HG02840 (cell line): Measurements from ENCODE around the gene TSPO.

ENCODE experiments used
- ATAC-seq: cut with Tn5 transposase; IDR thresholded peaks from one replicate; pipeline ENCODE4 v1.9.1; 2021; ENCODE audit warnings: mild to moderate bottlenecking, moderate library complexity, moderate number of reproducible peaks; ENCODE audit not compliant: unreplicated experiment, low FRiP score

Gene TSPO

DNA sequence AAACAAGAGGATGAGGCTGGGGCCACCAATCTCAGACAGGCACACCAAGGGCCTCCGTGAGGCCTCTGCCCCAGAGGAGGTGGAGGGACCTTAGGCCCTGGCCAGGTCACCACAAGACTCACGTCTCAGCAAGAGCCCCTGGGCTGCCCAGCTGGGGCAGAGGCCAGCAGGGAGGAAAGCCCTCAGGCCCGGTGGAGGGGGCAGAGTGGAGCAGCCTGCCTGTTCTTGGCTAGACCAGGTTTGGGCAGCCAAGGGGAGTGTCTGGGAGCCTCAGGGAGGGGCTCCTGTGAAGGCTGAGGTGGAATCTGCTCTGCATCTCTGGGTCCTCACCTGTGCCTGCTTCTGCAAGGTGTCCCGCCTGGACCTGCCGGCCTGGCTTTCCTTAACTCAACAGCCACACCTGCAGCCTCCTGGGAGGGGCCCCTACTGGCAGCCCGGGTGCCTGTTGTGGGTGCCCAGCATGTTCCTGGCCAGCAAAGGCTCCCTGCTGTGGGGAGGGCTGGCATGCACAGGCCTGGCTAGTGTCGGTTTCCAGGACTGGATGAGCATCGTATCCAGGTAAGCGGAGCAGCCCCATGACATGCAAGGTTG lies 23.7 kb downstream of the TSPO start:
- ATAC-seq, result no peak

DNA sequence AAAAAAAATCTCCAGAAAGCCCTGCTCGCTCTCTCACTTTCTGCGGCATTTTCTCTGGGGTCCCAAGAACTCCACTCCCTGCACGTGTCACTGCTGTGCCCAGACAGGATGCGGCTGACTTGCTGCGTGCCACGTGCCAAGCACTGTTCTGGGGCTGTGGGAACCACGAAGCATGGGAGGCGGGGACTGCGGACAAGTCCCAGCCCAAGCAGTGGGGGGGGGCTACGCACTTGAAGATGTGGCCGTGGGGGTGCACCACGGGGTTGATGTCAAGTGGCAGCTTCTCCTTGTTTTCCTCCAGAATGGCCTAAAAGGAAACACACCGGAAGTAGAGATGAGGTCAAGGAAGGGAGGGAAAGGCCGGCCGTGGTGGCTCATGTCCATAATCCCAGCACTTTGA lies 24.7 kb downstream of the TSPO start:
- ATAC-seq, result no peak

DNA sequence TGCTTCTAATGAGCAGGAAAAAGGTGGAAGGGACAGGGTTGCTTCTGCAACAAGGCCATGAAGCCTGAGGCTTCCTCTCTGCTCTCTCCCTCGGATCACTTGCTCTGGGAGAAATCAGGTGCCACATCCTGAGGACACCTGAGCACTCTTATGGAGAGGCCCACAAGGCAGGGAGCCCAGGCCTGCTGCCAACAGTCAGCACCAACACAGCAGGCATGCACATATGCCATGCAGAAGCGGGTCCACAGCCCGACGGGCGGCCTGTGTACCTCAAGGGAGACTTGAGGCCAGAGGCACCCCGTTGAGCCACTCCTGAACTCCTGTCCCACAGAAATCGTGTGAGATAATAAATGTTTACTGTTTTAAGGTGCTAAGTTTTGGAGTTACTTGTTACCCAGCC lies 26.1 kb downstream of the TSPO start:
- no peak for ATAC-seq

DNA sequence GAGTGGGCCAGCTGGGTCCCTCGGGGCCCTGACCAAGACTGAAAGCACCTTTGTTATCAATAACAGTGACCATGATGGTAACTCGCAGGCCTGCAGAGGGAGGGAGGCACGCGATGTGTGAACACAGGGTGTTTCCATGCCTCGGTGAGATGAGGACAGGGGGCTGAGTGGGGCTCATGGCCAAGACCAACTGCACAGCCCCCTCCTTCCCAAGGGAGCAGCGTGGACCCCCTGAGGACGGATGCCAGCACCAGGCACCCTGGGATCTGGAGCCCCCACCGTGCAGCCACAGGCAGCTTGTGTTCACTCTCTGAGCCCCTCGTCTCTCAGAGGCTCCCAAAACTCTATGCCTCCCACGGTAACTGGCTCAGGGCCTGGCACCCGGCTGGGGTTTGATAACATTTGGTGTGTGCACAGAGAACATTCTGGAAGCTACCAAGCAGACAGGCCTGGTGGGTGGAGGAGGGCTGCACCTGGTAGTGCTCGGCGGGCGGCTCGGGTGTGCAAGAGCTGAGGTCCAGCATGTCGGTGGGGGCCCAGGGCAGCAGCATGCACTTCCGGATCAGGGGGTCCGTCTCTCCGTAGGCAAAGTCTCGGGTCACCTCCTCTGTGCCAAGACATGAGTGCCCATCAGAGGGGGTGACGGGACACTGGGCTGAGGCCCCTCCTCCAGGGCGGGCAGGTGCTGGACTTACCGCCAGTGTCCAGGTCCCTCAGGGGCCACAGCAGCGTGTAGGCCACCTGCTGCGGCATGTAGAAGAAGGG lies 28.0 kb downstream of the TSPO start:
- no peak for ATAC-seq

DNA sequence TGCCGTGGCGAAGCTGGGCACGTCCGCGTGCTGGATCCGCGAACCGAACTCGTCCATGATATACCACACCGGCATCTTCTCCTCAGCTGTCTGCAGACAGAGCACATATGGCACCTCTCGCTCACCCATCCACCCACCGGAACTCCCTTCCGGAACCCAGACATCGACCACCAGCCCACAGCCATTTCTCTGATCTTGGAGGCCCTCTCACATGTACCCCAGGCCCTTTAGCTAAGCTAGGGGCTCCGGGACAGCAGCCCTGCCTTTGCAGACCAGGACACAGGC lies 28.5 kb downstream of the TSPO start:
- no peak for ATAC-seq

DNA sequence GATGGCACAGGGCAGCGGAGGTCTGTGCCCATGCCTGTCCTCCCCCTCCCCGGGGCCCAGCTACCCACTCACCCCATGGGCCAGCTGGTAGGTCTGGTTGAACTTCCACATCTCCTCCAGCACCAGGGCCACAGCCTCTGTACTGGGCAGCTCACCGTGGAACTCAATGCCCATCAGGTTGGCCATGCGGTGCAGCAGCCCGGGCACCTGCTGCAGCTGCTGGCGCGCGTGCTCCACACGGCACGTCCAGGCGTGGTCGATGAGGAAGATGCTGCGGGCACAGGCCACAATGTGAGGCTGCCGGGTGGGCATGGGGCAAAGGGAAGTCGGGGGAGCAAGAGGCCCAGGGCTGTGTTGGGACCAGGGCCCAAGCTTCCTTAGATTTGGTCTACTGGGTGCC lies 29.3 kb downstream of the TSPO start:
- ATAC-seq, result no peak

DNA sequence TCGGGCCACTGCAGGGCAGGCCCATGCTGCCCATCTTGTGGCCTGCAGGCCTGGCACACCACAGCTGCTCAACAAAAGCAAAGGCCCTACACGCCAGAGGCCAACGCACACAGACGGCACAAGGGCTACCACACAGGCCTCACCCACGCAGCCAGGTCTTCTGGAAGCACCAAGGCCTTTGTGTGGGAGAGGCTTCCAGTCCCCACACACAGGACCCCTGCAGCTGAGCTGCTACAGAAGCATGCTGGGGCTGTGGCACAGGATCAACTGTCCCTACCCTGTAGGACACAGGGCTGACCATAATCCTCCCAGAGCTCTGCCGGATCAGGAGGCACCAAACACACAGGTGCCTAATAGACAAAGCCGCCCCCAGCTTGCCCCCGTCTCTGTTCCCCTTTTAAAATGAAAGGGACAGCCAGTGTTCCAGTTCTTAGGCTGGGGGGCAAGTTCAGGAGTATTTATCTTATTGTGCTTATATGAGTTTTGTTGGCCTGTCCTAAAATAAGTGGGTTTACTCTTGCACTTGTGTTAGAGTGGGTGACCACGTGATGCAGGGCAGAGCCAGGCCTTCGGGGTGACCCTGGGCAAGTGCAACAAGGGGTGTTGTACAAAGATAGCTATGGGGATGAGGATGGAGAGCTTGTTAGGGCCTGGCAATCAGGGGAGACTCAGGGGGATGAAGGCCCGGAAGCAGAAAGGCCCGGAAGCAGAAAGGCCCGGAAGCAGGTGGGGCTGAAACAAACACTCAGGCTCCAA lies 30.1 kb downstream of the TSPO start:
- no peak for ATAC-seq

DNA sequence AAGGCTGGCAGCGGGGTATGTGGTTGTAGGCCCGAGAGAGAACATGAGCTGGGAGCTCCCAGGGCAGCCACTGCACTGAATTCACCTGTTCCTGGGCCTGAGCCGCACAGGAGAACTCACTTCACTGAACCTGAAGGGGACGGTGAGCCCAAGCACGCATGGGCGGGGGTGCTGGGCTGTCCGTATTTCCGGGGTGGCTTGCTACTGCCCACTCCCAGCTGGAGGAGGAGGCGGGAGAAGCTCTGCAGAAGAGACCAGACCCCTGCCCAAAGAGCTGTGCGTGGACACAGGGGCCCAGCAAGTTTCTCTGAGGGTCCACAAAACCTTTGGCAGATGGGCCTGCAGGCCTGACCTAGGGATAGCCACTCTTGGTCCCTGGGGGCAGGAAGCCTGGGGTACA lies 30.8 kb downstream of the TSPO start:
- ATAC-seq, result no peak

DNA sequence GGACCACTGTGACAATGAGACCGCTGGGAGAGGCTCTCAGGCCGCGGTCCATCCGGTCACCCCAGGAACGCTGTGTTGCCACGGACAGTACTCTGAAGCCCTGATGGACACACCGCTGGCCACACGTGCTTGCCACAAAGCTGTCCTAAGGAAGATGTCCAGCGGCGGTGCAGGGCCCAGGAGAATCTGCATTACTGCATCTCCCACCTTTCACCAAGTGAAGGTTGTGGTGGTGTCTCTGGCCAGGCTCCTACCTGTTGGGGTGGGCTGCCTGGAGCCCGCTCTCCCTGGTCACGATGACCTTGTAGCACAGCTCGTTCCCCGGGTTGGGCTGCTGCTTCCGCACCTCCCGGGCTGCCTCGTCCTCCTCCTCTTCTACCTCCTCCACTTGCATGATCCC lies 31.4 kb downstream of the TSPO start:
- no peak for ATAC-seq

DNA sequence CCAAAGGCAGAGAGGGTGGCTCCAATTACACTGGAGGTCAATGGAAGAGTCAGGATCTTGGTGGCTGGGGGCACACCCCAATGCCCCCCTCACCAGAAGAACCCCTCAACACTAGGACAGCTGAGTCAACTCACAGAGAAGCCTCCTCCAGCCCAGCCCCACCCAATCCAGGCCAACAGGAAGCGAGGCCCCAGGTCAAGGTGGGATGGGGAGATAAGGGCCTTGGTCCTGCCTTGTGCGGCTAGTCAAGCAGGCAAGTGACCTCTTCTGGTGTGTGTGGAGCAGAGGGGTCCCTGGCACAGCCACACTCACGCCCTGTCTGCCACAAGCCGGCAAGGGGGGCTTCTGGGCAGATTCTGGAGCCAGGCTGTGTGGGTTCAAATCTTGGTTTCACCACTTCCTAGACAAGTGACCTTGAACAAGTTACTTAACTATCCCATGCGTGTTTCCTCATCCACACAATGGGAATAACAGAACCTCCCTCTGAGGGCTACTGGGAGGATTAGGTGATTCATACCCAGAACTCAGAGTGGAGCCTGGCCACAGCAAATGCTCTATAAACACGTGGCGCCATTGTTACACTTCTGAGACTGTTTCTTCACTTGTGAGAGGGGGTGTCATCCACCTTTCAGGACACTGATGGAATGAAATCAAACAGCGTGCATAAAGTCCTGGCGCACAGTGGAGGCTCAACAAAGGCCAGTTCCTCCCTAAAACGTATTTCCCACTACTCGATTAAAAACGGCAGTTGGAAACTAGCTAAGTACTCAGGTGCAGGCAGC lies 32.3 kb downstream of the TSPO start:
- no peak for ATAC-seq

DNA sequence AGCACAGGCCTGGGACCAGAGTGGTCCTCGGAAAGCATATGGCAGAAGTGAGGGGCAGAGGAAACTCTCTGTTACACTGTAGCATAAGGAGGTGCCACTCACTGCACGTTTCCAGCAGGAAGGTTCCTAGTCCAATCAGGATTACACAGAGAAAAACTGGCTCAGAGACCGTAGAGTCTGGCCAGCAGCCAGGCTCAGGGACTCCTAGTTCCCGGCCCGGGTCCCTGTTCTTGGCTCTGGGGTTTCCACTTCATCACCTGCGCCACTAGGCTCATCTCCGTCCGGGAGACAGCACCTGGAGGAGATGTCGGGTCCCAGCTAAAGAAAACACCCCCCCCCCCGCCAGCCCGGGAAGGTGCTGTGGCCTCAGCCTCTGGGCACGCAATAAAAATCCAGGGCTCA lies 34.5 kb downstream of the TSPO start:
- ATAC-seq, result no peak

DNA sequence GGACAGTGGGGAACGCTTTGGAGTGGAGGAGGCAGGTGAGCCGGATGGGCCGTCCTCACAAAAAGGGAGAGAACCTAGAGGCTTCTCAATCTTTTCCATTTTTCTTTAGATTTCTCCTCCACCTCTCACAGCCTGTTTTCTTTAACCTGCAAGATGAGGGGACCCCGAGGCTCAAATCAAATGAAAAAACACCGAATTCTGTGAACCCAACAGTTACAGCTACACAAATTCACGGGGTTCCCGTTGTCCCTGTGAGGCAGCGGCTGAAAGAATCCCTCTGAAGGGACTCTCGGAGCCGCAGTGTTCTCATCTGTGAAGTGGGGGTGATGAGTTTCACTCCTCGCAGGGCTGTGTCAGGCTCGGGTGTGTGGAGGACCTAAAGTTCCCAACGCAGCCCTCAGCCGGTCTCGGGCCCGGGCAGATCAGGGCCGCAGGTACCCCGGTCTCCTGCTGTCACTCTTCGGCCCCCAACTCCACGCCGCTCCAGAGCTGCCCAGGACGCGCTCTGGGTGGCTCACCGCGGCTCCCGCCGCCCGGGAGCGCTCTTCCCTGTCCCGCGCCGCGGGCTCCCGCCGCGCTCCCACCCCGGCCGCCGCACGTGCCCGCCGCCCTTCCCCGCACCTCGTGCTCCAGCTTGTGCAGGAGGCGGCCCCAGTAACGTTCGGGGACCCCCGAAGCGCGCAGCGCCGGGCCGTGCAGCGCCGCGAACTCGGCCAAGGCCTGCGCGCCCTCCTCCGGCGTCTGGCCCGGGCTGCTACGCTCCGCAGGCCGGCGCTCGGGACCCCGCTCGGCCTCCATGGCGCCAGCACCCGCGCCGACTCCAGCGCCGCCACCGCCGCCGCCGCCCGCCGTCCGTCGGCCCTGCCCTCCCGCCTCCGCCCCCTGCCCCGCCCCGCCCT lies 35.2 kb downstream of the TSPO start, which contains the start of gene TTLL12:
TSS of gene TTLL12 (minus strand) at position 863 of the 899 bp plus-strand sequence. CDS start at position 798, 65 bp downstream.
- ATAC-seq, result peak; percentile 42

DNA sequence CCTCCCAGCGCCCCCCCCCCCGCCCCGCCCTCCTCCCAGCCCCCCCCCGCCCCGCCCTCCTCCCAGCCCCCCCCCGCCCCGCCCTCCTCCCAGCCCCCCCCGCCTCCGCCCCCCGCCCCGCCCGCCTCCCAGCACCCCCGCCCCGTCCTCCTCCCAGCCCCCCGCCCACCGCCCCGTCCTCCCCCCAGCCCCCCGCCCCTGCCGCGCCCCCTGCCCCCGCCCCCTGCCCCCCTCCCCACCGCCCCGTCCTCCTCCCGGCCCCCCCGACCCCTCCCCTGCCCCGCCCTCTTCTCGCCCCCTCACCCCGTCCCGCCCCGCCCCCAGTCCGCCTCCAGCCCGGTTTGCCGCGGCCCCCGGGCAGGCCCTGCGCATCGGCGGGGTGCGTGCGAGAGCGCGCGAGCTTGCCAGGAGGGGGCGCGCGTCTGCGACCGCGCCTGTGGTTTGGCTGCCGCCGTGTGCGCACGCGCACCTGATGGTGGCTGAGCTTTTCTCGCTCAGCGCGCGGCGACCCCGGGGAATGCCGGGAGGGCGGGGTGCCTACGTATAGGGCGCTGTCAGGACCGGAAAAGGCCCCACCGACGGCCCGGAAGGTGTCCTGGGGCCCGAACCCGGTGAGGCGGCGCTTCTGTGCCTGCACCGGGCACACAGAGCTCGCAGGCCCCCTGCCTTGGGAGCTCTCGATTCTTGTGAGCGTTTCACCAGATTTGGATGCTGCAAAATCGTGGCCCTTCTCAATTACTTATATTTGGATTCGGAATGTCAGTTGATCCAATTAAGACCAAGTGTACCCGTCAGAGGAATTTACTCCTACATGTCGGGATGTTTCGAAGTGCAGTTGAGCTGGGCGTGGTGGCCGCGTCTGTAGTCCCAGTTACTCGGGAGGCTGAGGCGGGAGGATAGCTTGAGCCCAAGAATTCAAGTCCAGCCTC lies 36.1 kb downstream of the TSPO start:
- ATAC-seq, result peak; percentile 85

DNA sequence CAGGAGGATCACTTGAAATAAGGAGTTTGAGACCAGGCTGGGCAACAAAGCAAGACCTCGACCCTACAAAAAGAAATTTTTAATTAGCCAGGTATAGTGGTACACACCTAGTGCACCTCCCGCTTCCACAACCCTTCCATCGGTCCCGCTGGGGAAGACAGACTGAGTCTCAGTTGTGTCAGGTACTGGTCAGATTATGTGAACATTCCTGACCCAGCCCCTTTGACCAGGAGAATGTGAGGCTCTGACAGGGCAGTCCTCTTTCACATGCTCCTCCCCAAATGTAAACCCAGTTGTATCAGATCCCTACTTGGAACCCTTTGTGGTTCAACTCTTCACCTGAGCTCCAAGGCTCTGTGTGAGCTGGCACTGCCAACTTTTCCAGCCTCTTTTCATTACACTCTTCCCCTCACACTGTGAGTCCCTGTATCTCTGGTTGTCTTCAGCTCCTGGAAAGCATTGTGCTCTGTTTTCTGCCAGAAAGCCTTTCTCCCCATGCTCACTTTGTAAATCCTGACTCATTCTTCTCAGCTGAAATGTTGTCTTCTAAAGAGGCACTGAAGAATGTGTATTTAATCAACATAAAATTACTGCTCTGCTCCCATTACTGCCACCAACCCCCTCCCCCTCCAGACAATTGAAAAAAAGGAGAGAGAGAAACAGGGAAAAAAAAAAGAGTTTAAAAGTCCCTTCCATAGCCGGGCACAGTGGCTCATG lies 37.6 kb downstream of the TSPO start:
- ATAC-seq, result no peak

DNA sequence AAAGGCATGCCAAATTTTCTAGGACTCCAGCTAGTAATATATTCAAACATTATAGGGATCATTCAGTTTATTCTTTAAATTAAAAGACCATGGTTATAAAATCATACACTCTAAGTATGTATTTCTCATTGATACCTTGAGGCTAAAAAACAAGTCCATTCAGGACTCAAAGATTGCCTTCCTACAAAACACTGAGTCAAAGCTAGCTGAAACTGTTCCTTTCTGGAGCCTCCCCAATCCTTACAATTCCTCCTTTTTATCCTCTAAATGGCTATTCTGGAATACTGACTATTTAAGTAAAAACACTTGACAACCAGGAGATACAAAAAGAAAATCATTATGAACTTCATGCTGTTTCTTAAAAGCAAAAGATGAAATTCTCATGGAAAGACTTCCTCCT lies 40.5 kb downstream of the TSPO start:
- no peak for ATAC-seq

DNA sequence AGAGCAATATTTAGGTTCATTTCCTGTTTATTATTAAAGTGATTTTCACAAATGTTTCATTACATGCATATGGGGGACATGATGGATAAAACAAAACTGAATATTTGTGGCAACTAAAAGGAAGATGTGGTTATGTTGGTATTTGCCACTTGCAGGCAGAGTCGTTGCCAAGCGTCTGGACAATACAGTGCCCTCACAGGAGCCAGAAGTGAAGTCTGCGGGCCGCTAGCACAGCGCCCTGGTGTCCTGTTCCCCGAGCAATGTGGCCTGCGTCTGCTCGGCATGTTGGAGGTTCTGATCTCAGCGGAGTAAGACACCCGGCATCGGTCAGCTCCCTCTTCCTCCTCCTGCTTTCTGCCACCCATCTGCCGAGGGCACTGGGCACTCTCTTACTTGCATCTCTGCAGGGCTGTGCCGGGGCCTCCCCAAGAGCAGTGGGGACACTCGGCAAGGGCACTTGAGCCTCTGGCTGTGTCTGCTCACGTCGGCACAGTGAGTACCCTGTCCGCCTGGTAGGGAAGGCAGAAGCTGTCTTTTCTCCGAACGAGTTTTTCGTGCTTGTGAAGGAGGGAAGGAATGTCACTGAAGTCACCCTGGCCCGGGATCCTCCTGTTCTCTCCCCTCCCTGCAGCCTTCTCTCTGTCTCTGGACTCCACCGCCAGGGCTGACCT lies 46.0 kb downstream of the TSPO start:
- no peak for ATAC-seq

DNA sequence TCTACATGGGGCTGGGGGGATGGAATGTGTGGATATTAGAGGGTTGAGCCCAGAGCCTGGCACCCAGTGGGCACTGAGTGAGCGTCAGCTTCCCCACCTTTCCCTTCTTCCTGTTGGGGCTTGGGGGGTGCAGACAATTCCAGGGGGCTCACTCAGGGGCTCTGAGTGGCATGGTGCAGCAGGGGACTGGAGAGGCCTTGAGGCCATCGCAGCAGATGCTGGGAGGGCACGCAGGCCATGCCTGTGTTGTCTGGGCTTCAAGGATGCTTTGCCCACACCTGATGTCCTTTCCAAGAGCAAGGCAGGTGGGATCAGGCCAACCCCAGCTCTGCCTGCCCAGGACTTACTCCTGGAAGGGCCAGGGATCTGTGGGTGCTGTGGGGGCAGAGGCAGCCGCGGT lies 46.8 kb downstream of the TSPO start:
- ATAC-seq, result no peak

DNA sequence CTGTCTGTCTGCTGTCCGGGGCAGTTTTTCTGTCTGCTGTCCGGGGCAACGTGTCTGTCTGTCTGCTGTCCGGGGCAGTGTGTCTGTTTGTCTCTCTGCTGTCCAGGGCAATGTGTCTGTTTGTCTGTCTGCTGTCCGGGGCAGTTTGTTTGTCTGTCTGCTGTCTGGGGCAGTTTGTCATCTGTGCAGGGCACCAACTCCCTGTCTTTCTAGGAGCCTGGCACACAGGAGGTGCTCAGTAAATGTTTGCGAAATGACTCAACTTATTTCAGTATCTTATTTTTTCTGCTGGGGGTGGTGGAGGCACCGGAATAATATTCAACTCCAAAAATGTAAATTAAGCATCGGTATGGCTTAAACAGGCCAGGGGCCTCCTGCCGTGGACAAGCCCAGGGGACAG lies 47.6 kb downstream of the TSPO start:
- ATAC-seq, result no peak
